EL (cell line): Measurements from ENCODE around the gene CLCF1.

Experiments used
- DNase-seq: peaks from one replicate; pipeline ENCODE4 v3.0.0-alpha.2; 2016

The CLCF1 gene

GRCh38 chr11:67372993-67373647, at the start of gene CLCF1:
Gene CLCF1, minus strand, starts transcription at chr11:67373598. Its CDS starts 59 bp downstream, at chr11:67373539.
- peak; percentile 68 for DNase-seq

GRCh38 chr11:67422891-67423290, 49.5 kb upstream of the CLCF1 start:
- no peak for DNase-seq

- no peak for DNase-seq
Observed at GRCh38 chr11:67421430-67422031, 48.1 kb upstream of the CLCF1 start.

- peak; percentile 92 for DNase-seq
Observed at GRCh38 chr11:67420646-67421429, 47.4 kb upstream of the CLCF1 start.

- DNase-seq = no peak
Observed at GRCh38 chr11:67420147-67420645, 46.8 kb upstream of the CLCF1 start.

- no peak for DNase-seq
Observed at GRCh38 chr11:67419325-67420049, 46.1 kb upstream of the CLCF1 start.

- no peak for DNase-seq
Observed at GRCh38 chr11:67418476-67419281, 45.3 kb upstream of the CLCF1 start.

GRCh38 chr11:67417425-67417824, 44.0 kb upstream of the CLCF1 start:
- no peak for DNase-seq

- peak; percentile 26 for DNase-seq
Observed at GRCh38 chr11:67416416-67417335, 43.3 kb upstream of the CLCF1 start.

GRCh38 chr11:67415501-67416304, 42.3 kb upstream of the CLCF1 start, which contains the start of gene CARNS1:
Gene CARNS1, plus strand, starts transcription at chr11:67415678. Its CDS starts 522 bp downstream, at chr11:67416200.
- DNase-seq = no peak

- DNase-seq = no peak
Observed at GRCh38 chr11:67413266-67413849, 40.0 kb upstream of the CLCF1 start.

- DNase-seq = no peak
Observed at GRCh38 chr11:67412495-67413179, 39.2 kb upstream of the CLCF1 start.

- DNase-seq = no peak
Observed at GRCh38 chr11:67411785-67412152, 38.4 kb upstream of the CLCF1 start.

GRCh38 chr11:67410984-67411784, 37.8 kb upstream of the CLCF1 start:
- no peak for DNase-seq

- no peak for DNase-seq
Observed at GRCh38 chr11:67410369-67410831, 37.0 kb upstream of the CLCF1 start.

- DNase-seq = no peak
Observed at GRCh38 chr11:67409781-67410368, 36.5 kb upstream of the CLCF1 start.

- DNase-seq = no peak
Observed at GRCh38 chr11:67409261-67409666, 35.9 kb upstream of the CLCF1 start.
